IMR-90 (cell line): ENCODE results near the gene AKT3. TPM values are rescaled to one million over a fixed set of nuclear protein-coding genes. Genes with fewer than 3 reads are reported as not detected.

Source experiments
- ATAC-seq: fragments of 200-7000 bp; cut with Tn5 transposase; 2 replicates; pipeline ENCODE4 v1.9.1; 2020; ENCODE audit warnings: low read depth, mild to moderate bottlenecking, moderate library complexity
- BruUV-seq: library from RNA; stranded (reverse); fragments of 400-500 nt; replicated peaks from 2 replicates; lab custom pipeline; 2021; lab: Mats Ljungman, UMichigan
- CTCF ChIA-PET: fragments of 300-600 bp; formaldehyde crosslinking; extraction: SDS; loops from one replicate; lab custom pipeline; 2021; ENCODE audit warnings: antibody characterized with exemption; lab: Yijun Ruan, JAX
- POLR2A ChIA-PET: fragments of 300-600 bp; sonication (Branson Sonifier 250); formaldehyde crosslinking; loops from one replicate; lab custom pipeline; 2022; ENCODE audit warnings: antibody characterized with exemption; ENCODE audit not compliant: unreplicated experiment; lab: Charles Lee
- DNase-seq: peaks from one replicate; pipeline ENCODE4 v3.0.0; 2013
- H2AFZ ChIP-seq: replicated peaks from 2 replicates; pipeline ENCODE3; 2013; ENCODE audit warnings: low read length, mild to moderate bottlenecking; ENCODE audit not compliant: poor library complexity
- H2AK5ac ChIP-seq: 2 replicates; pipeline ENCODE4 v1.6.1; 2013; ENCODE audit warnings: low read depth, low read length, inconsistent platforms
- H2AK9ac ChIP-seq: replicated peaks from 2 replicates; pipeline ENCODE3; 2013; ENCODE audit warnings: mild to moderate bottlenecking, low read depth, low read length, moderate library complexity; ENCODE audit not compliant: poor library complexity
- H2BK120ac ChIP-seq: 2 replicates; pipeline ENCODE4 v1.6.1; 2013; ENCODE audit warnings: low read depth, low read length, inconsistent platforms
- H2BK15ac ChIP-seq: 3 replicates; pipeline ENCODE4 v1.6.1; 2013; ENCODE audit warnings: low read depth, low read length, inconsistent platforms
- H2BK20ac ChIP-seq: 2 replicates; pipeline ENCODE4 v1.6.1; 2013; ENCODE audit warnings: low read depth, mild to moderate bottlenecking, inconsistent platforms, low read length, moderate library complexity
- H2BK5ac ChIP-seq: 2 replicates; pipeline ENCODE4 v1.6.1; 2013; ENCODE audit warnings: mild to moderate bottlenecking, low read depth, low read length, inconsistent platforms; ENCODE audit not compliant: poor library complexity, severe bottlenecking
- H3K14ac ChIP-seq: replicated peaks from 2 replicates; pipeline ENCODE4 v1.6.1; 2013; ENCODE audit warnings: low read depth, low read length, inconsistent platforms
- H3K18ac ChIP-seq: 2 replicates; pipeline ENCODE4 v1.6.1; 2013; ENCODE audit warnings: low read depth, low read length, control low read depth
- H3K23ac ChIP-seq: 2 replicates; pipeline ENCODE4 v1.6.1; 2013; ENCODE audit warnings: low read depth, low read length, inconsistent platforms
- H3K27ac ChIP-seq: 2 replicates; pipeline ENCODE4 v1.5.1; 2013; ENCODE audit warnings: mild to moderate bottlenecking, control low read depth, low read length; ENCODE audit not compliant: insufficient read depth
- H3K27me3 ChIP-seq: 2 replicates; pipeline ENCODE4 v1.6.1; 2013; ENCODE audit warnings: low read length; ENCODE audit not compliant: control insufficient read depth, insufficient read depth
- H3K36me3 ChIP-seq: 2 replicates; pipeline ENCODE4 v1.6.1; 2013; ENCODE audit warnings: low read length, mixed read lengths; ENCODE audit not compliant: control insufficient read depth, insufficient read depth
- H3K4ac ChIP-seq: 2 replicates; pipeline ENCODE4 v1.6.1; 2013; ENCODE audit warnings: low read depth, low read length, inconsistent platforms
- H3K4me1 ChIP-seq: 2 replicates; pipeline ENCODE4 v1.6.1; 2013; ENCODE audit warnings: low read length, mixed read lengths; ENCODE audit not compliant: control insufficient read depth, insufficient read depth
- H3K4me2 ChIP-seq: 2 replicates; pipeline ENCODE4 v1.6.1; 2013; ENCODE audit warnings: low read depth, mild to moderate bottlenecking, control low read depth, low read length, moderate library complexity
- H3K4me3 ChIP-seq: 2 replicates; pipeline ENCODE4 v1.5.1; 2013; ENCODE audit warnings: low read depth, mild to moderate bottlenecking, control low read depth, low read length, moderate library complexity; ENCODE audit not compliant: insufficient read depth
- H3K56ac ChIP-seq: 2 replicates; pipeline ENCODE4 v1.6.1; 2013; ENCODE audit warnings: low read length, inconsistent platforms; ENCODE audit not compliant: insufficient read depth; ENCODE audit errors: extremely low read depth
- H3K79me1 ChIP-seq, 2 experiments: 2 replicates each; pipeline ENCODE4 v1.6.1; 2013; ENCODE audit warnings: low read length in 2 of 2, inconsistent platforms in 1 of 2, low read depth in 1 of 2
- H3K9ac ChIP-seq: 2 replicates; pipeline ENCODE4 v1.6.1; 2013; ENCODE audit warnings: low read depth, low read length, control low read depth
- H3K9me1 ChIP-seq: 2 replicates; pipeline ENCODE4 v1.6.1; 2013; ENCODE audit warnings: low read length, inconsistent platforms; ENCODE audit not compliant: insufficient read depth
- H3K9me3 ChIP-seq: 2 replicates; pipeline ENCODE4 v1.6.1; 2013; ENCODE audit warnings: low read length; ENCODE audit not compliant: control insufficient read depth, insufficient read depth
- H4K20me1 ChIP-seq: 2 replicates; pipeline ENCODE4 v1.6.1; 2013; ENCODE audit warnings: low read length, inconsistent platforms; ENCODE audit not compliant: insufficient read depth
- H4K5ac ChIP-seq: 2 replicates; pipeline ENCODE4 v1.6.1; 2013; ENCODE audit warnings: mild to moderate bottlenecking, low read depth, low read length, control low read depth
- H4K8ac ChIP-seq, 2 experiments: 2 replicates each; pipeline ENCODE4 v1.6.1; 2013; ENCODE audit warnings: low read depth in 2 of 2, low read length in 2 of 2, control low read depth in 1 of 2, inconsistent platforms in 1 of 2
- H4K91ac ChIP-seq: 2 replicates; pipeline ENCODE4 v1.6.1; 2013; ENCODE audit warnings: low read depth, low read length, inconsistent platforms; ENCODE audit not compliant: insufficient read depth
- CEBPB ChIP-seq: IDR thresholded peaks from 2 replicates; pipeline ENCODE4 v1.6.1; 2012; ENCODE audit warnings: low read depth, low read length, improper control_type of control experiment
- CHD1 ChIP-seq: IDR thresholded peaks from 2 replicates; pipeline ENCODE4 v1.6.1; 2012; ENCODE audit warnings: low read depth, low read length, improper control_type of control experiment
- CTCF ChIP-seq: conservative IDR thresholded peaks from 2 replicates; pipeline ENCODE4 v1.5.1; 2012; ENCODE audit warnings: mild to moderate bottlenecking, low read depth, low read length, improper control_type of control experiment
- FOS ChIP-seq: fragments of 150-350 bp; IDR thresholded peaks from 2 replicates; pipeline ENCODE4 v1.6.1; 2016; ENCODE audit warnings: low read depth, low read length
- MAFK ChIP-seq: IDR thresholded peaks from 2 replicates; pipeline ENCODE4 v1.6.1; 2012; ENCODE audit warnings: low read depth, low read length, improper control_type of control experiment
- MAZ ChIP-seq: IDR thresholded peaks from 2 replicates; pipeline ENCODE4 v1.6.1; 2012; ENCODE audit warnings: low read depth, mild to moderate bottlenecking, low read length, improper control_type of control experiment, moderate library complexity, borderline replicate concordance
- MXI1 ChIP-seq: IDR thresholded peaks from 2 replicates; pipeline ENCODE4 v1.6.1; 2012; ENCODE audit warnings: low read depth, mild to moderate bottlenecking, low read length, moderate library complexity, borderline replicate concordance
- NFE2L2 ChIP-seq: fragments of 150-350 bp; IDR thresholded peaks from 2 replicates; pipeline ENCODE4 v1.6.1; 2016; ENCODE audit warnings: low read depth, mild to moderate bottlenecking, low read length
- POLR2A ChIP-seq: IDR thresholded peaks from 2 replicates; pipeline ENCODE4 v1.6.1; 2012; ENCODE audit warnings: mild to moderate bottlenecking, low read depth, low read length
- RAD21 ChIP-seq: IDR thresholded peaks from 2 replicates; pipeline ENCODE4 v1.6.1; 2012; ENCODE audit warnings: low read length, improper control_type of control experiment
- RCOR1 ChIP-seq: IDR thresholded peaks from 2 replicates; pipeline ENCODE4 v1.6.1; 2012; ENCODE audit warnings: mild to moderate bottlenecking, low read length, improper control_type of control experiment; ENCODE audit not compliant: insufficient replicate concordance
- RFX5 ChIP-seq: IDR thresholded peaks from 2 replicates; pipeline ENCODE4 v1.8.0; 2012; ENCODE audit warnings: low read depth, mild to moderate bottlenecking, low read length, moderate library complexity
- SMC3 ChIP-seq: fragments of 150-350 bp; IDR thresholded peaks from 2 replicates; pipeline ENCODE4 v1.6.1; 2016; ENCODE audit warnings: low read depth, mild to moderate bottlenecking, antibody characterized with exemption, low read length, moderate library complexity
- WGBS, 2 experiments: methylation state at CpG; one replicate each; pipeline versions ENCODE4 v1.1.5 to v1.1.7; 2013; ENCODE audit warnings: missing lambda C conversion rate in 2 of 2; ENCODE audit not compliant: insufficient read length in 1 of 2; ENCODE audit errors: extremely low coverage in 2 of 2; 5-methylcytosine and 5-hydroxymethylcytosine counted together
- dilution Hi-C: fragments of 300-500 bp; cut with HindIII; formaldehyde crosslinking; loops from one replicate; pipeline ENCODE4 v1.14.3; 2018; ENCODE audit warnings: low sequenced_read_pairs; ENCODE audit not compliant: unreplicated experiment
- in situ Hi-C: fragments of 300-500 bp; cut with MboI; formaldehyde crosslinking; loops from 3 replicates; pipeline ENCODE4 v1.14.3; 2019; ENCODE audit warnings: low sequenced_read_pairs, inconsistent platforms, mixed read lengths
- intact Hi-C: fragments of 100-400 bp; cut with micrococcal nuclease; formaldehyde crosslinking; loops from 2 replicates; pipeline ENCODE4 v1.10.0; 2022
- polyA plus RNA-seq, 3 experiments: library from polyadenylated mRNA; depleted of rRNA; stranded (reverse); fragments of >200 nt; gene quantifications; 2 replicates each; pipeline ENCODE4 v1.2.3, GENCODE V29; 2012; ENCODE audit warnings: low replicate concordance in 1 of 3
- total RNA-seq: library from RNA; depleted of rRNA; stranded (reverse); fragments of >200 nt; gene quantifications from 2 replicates; pipeline ENCODE4 v1.2.3, GENCODE V29; 2012
- TF ChIP-seq, protein P1 (sequence below): fragments of 150-350 bp; IDR thresholded peaks from 2 replicates; pipeline ENCODE4 v1.6.1; 2016; ENCODE audit warnings: low read depth, mild to moderate bottlenecking, low read length, moderate library complexity, borderline replicate concordance
- TF ChIP-seq, protein P2 (sequence below): fragments of 150-350 bp; IDR thresholded peaks from 2 replicates; pipeline ENCODE4 v1.6.1; 2017; ENCODE audit warnings: mild to moderate bottlenecking, antibody characterized with exemption, low read length, low read depth

AKT3 gene
- total and polyA plus RNA-seq, 2 of the 4 experiments (the other 2 are of a cell fraction): 15.2 to 19.4 TPM

DNA sequence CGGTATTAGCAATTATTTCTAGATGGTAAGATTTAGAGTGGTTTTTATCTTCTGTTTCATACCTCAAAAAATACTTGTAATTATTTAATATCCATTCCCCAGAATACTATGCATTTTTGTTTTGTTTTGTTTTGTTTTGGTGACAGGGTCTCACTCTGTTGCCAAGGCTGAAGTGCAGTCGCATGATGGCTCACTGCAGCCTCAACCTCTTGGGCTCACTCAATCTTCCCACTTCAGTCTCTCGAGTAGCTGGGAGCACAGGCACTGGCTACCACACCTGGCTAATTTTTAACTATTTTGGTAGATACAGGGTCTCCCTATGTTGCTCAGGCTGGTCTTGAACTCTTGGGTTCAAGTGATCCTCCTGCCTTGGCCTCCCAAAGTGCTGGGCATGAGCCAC is 252.7 kb downstream of the AKT3 start:
- Histone ChIP-seq H3K4ac (peak overlapping the region; percentile 61; the same call in 1 of the 2 replicates), H3K9me3 (peaks cover 3% of the 10 kb centered on the region), H4K91ac (peak overlapping the region; percentile 23), H4K5ac (no peak overlapping the region), H2BK120ac (peak overlapping the region; percentile 73; the same call in 1 of the 2 replicates), H4K8ac (peak overlapping the region; percentile 9 to 16; a peak in 2 of 4 replicates), H2AFZ (no peak overlapping the region), H3K36me3 (peaks cover 4% of the 10 kb centered on the region), H3K27ac (peak overlapping the region; percentile 42; the same call in 1 of the 2 replicates), H3K27me3 (no peaks in the 10 kb centered on the region), H3K9ac (no peak overlapping the region), H3K14ac (0 out of 2 replicates have a peak overlapping the region, but pooled peaks have one; percentile 3), H2BK5ac (peak overlapping the region; percentile 5), H3K4me3 (no peak overlapping the region), H3K79me1 (peaks cover 11 to 17% of the 10 kb centered on the region in 2 experiments), H3K4me2 (no peak overlapping the region), H2BK20ac (no peak overlapping the region), H3K4me1 (peaks cover 4% of the 10 kb centered on the region), H2BK15ac (peak overlapping the region; percentile 54; the same call in 1 of the 3 replicates), H3K18ac (no peak overlapping the region; the same call in 1 of the 2 replicates), H4K20me1 (no peaks in the 10 kb centered on the region), H2AK9ac (no peak overlapping the region), H2AK5ac (peak overlapping the region; percentile 59), H3K23ac (no peak overlapping the region), H3K56ac (no peak overlapping the region), H3K9me1 (peaks cover 11% of the 10 kb centered on the region)
- intact Hi-C loops: no loop called here
- dilution Hi-C loops: no loop called here
- peak; percentile 3 for DNase-seq
- POLR2A ChIA-PET: no interaction called here
- no TSS peak for BruUV-seq
- ATAC-seq: no peak
- CTCF ChIA-PET: no interaction called here
- no CpG with 5 or more reads among the region's 3 CpGs for WGBS, 2 experiments
- in situ Hi-C loops: no loop called here
- TF ChIP-seq RFX5 (no peak), RCOR1 (no peak), MAFK (no peak), CEBPB (no peak), RAD21 (no peak), POLR2A (no peak), NFE2L2 (no peak), CHD1 (no peak), MXI1 (no peak), SMC3 (no peak), CTCF (no peak), MAZ (no peak), FOS (no peak)
- TF ChIP-seq, protein P1, sequence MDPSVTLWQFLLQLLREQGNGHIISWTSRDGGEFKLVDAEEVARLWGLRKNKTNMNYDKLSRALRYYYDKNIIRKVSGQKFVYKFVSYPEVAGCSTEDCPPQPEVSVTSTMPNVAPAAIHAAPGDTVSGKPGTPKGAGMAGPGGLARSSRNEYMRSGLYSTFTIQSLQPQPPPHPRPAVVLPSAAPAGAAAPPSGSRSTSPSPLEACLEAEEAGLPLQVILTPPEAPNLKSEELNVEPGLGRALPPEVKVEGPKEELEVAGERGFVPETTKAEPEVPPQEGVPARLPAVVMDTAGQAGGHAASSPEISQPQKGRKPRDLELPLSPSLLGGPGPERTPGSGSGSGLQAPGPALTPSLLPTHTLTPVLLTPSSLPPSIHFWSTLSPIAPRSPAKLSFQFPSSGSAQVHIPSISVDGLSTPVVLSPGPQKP: no peak
- TF ChIP-seq, protein P2, sequence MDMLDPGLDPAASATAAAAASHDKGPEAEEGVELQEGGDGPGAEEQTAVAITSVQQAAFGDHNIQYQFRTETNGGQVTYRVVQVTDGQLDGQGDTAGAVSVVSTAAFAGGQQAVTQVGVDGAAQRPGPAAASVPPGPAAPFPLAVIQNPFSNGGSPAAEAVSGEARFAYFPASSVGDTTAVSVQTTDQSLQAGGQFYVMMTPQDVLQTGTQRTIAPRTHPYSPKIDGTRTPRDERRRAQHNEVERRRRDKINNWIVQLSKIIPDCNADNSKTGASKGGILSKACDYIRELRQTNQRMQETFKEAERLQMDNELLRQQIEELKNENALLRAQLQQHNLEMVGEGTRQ: no peak
